ENCODE data around the gene TAP1. TPM values are rescaled to one million over a fixed set of nuclear protein-coding genes. Genes with fewer than 3 reads are reported as not detected.

The TAP1 gene
- total and polyA plus RNA-seq, 2 donors (not counting 3 experiments of a cell fraction or from before 2014, with no cell fraction given): 15.6 to 25.9 TPM

DNA sequence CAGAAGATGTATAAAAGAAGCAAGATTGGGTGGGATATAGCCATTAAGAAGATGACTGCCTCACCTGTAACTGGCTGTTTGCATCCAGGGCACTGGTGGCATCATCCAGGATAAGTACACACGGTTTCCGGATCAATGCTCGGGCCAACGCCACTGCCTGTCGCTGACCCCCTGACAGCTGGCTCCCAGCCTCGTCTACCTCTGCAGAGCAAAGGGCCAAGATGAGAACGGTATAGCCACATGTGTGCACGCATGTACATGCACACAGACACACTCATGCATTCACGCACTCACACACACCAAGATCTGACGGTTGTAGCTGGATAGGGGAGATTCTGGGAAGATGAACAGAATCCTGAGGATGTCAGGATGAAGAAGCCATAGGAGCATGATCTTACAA, 6.5 kb downstream of the TAP1 start:
- Histone ChIP-seq H3K79me2 (ENCODE audit: control insufficient read depth, insufficient read depth, low read length) (no peaks in the 10 kb centered on the region), H3K4me3 (replicated peaks in 1 of 3; ENCODE audit: insufficient read depth in 1 of 3, low read depth in 1 of 3, low read length in 3 of 3) (no peak overlapping the region), H3K9me3 (replicated peaks; ENCODE audit: control insufficient read depth, insufficient read depth, low read length) (no peaks in the 10 kb centered on the region), H3K27me3 (ENCODE audit: control insufficient read depth in 2 of 2, insufficient read depth in 2 of 2, low read length in 2 of 2) (no peaks in the 10 kb centered on the region), H4K20me1 (replicated peaks; ENCODE audit: control insufficient read depth, extremely low read depth, insufficient read depth, low read length) (no peaks in the 10 kb centered on the region), H3K36me3 (ENCODE audit: control insufficient read depth in 2 of 2, extremely low read depth in 1 of 2, insufficient read depth in 2 of 2, low read length in 2 of 2) (no peaks in the 10 kb centered on the region), H3K9me1 (replicated peaks; ENCODE audit: control insufficient read depth, extremely low read depth, insufficient read depth, low read length) (no peaks in the 10 kb centered on the region), H3K4me2 (ENCODE audit: insufficient read depth, low read length) (no peak overlapping the region), H3K4me1 (ENCODE audit: control insufficient read depth, extremely low read depth, insufficient read depth, low read length) (peaks cover 6% of the 10 kb centered on the region), H2AFZ (ENCODE audit: low read depth, low read length) (no peak overlapping the region), H3K27ac (ENCODE audit: insufficient read depth, low read depth, low read length) (no peak overlapping the region), H3K9ac (replicated peaks; ENCODE audit: extremely low read depth, insufficient read depth, low read length) (no peak overlapping the region)
- ChIA-PET CTCF (interaction anchor here (11.0 kb wide), 1 partner anchor 22 kb away, joined by 397 read pairs; no protein-coding TSS in a partner anchor), POLR2A (interaction anchor here (0.5 kb wide), 1 partner anchor 470 kb away, joined by 3 read pairs; the partner anchor contains the start of gene ZBTB22)
- intact Hi-C loops (cut with micrococcal nuclease): no loop called here
- no peak for DNase-seq (ENCODE audit: low read depth, low spot score)
- no TSS peak for BruUV-seq (replicated peaks)
- dilution Hi-C loops (cut with MboI; ENCODE audit: extremely low pct_ligation_motif_present, low sequenced_read_pairs): no loop called here
- TF ChIP-seq, protein P1, sequence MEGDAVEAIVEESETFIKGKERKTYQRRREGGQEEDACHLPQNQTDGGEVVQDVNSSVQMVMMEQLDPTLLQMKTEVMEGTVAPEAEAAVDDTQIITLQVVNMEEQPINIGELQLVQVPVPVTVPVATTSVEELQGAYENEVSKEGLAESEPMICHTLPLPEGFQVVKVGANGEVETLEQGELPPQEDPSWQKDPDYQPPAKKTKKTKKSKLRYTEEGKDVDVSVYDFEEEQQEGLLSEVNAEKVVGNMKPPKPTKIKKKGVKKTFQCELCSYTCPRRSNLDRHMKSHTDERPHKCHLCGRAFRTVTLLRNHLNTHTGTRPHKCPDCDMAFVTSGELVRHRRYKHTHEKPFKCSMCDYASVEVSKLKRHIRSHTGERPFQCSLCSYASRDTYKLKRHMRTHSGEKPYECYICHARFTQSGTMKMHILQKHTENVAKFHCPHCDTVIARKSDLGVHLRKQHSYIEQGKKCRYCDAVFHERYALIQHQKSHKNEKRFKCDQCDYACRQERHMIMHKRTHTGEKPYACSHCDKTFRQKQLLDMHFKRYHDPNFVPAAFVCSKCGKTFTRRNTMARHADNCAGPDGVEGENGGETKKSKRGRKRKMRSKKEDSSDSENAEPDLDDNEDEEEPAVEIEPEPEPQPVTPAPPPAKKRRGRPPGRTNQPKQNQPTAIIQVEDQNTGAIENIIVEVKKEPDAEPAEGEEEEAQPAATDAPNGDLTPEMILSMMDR (IDR thresholded peaks at IDR 0.05; ENCODE audit: extremely low read depth in 1 of 2, insufficient read depth in 1 of 2, low read depth in 1 of 2, low read length in 2 of 2): no peak
- TF ChIP-seq, protein P2, sequence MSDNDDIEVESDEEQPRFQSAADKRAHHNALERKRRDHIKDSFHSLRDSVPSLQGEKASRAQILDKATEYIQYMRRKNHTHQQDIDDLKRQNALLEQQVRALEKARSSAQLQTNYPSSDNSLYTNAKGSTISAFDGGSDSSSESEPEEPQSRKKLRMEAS (IDR thresholded peaks at IDR 0.05; ENCODE audit: insufficient read depth, insufficient read length): no peak
- no peak for TF ChIP-seq POLR2AphosphoS5 (IDR thresholded peaks at IDR 0.05; ENCODE audit: insufficient read depth, low read depth, low read length)
- no peak for FAIRE-seq

DNA sequence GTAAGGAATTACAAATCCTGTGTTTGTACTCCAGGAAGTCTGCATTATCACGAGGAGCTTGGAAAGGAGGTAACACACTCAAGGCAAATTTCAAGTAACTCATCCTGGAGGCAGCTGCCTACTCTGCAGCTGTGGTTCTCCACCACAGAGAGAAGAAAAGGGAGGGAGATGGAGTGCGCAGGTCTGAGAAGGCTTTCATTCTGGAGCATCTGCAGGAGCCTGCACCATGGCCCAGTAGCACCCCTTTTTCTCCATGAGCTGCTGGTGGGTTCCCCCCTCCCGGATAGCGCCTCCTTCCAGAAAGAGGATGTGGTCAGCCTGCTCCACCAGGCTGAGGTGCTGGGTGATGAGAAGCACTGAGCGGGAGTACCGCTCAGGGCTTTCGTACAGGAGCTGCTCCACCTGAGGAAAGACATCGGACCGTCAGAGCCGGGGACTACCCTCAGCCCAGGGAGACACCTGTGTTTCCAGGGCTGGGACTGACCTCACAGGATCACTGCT, 8.1 kb downstream of the TAP1 start:
- H3K27ac ChIP-seq (ENCODE audit: insufficient read depth, low read depth, low read length): no peak overlapping the region
- no peaks in the 10 kb centered on the region for H3K9me1 ChIP-seq (replicated peaks; ENCODE audit: control insufficient read depth, extremely low read depth, insufficient read depth, low read length)
- H2AFZ ChIP-seq (ENCODE audit: low read depth, low read length): no peak overlapping the region
- ChIA-PET CTCF (interaction anchor here (1.4 to 11.0 kb wide), 4 partner anchors 9 to 143 kb away, joined by 3 to 397 read pairs (median 14); partner anchors contain the start of genes PSMB9 and TAP1), POLR2A (interaction anchor here (1.2 kb wide), 1 partner anchor 126 kb away, joined by 4 read pairs; no protein-coding TSS in a partner anchor)
- H3K79me2 ChIP-seq (ENCODE audit: control insufficient read depth, insufficient read depth, low read length): no peaks in the 10 kb centered on the region
- no peaks in the 10 kb centered on the region for H3K36me3 ChIP-seq (ENCODE audit: control insufficient read depth in 2 of 2, extremely low read depth in 1 of 2, insufficient read depth in 2 of 2, low read length in 2 of 2)
- TF ChIP-seq POLR2A (IDR thresholded peaks at IDR 0.05; ENCODE audit: low read depth, low read length): no peak
- H4K20me1 ChIP-seq (replicated peaks; ENCODE audit: control insufficient read depth, extremely low read depth, insufficient read depth, low read length): no peaks in the 10 kb centered on the region
- intact Hi-C loops (cut with micrococcal nuclease) (no loop called here), dilution Hi-C loops (cut with MboI; ENCODE audit: extremely low pct_ligation_motif_present, low sequenced_read_pairs) (no loop called here)
- H3K4me3 ChIP-seq (replicated peaks in 1 of 3; ENCODE audit: insufficient read depth in 1 of 3, low read depth in 1 of 3, low read length in 3 of 3): no peak overlapping the region
- DNase-seq (ENCODE audit: low read depth, low spot score): no peak
- peaks cover 5% of the 10 kb centered on the region for H3K4me1 ChIP-seq (ENCODE audit: control insufficient read depth, extremely low read depth, insufficient read depth, low read length)
- H3K9ac ChIP-seq (replicated peaks; ENCODE audit: extremely low read depth, insufficient read depth, low read length): no peak overlapping the region
- FAIRE-seq: no peak
- BruUV-seq (replicated peaks): no TSS peak
- no peaks in the 10 kb centered on the region for H3K9me3 ChIP-seq (replicated peaks; ENCODE audit: control insufficient read depth, insufficient read depth, low read length)
- H3K4me2 ChIP-seq (ENCODE audit: insufficient read depth, low read length): no peak overlapping the region
- no peaks in the 10 kb centered on the region for H3K27me3 ChIP-seq (ENCODE audit: control insufficient read depth in 2 of 2, insufficient read depth in 2 of 2, low read length in 2 of 2)
